Measurements from ENCODE around the gene ERF. TPM values are rescaled to one million over a fixed set of nuclear protein-coding genes. Genes with fewer than 3 reads are reported as not detected.
A peak's percentile ranks its signal among the peaks of the same experiment; 100 is the strongest.

The ERF gene
- 35.1 and 37.7 TPM in 2 replicates for total RNA-seq (2014; rRNA removed; shearing (Covaris generic))

DNA sequence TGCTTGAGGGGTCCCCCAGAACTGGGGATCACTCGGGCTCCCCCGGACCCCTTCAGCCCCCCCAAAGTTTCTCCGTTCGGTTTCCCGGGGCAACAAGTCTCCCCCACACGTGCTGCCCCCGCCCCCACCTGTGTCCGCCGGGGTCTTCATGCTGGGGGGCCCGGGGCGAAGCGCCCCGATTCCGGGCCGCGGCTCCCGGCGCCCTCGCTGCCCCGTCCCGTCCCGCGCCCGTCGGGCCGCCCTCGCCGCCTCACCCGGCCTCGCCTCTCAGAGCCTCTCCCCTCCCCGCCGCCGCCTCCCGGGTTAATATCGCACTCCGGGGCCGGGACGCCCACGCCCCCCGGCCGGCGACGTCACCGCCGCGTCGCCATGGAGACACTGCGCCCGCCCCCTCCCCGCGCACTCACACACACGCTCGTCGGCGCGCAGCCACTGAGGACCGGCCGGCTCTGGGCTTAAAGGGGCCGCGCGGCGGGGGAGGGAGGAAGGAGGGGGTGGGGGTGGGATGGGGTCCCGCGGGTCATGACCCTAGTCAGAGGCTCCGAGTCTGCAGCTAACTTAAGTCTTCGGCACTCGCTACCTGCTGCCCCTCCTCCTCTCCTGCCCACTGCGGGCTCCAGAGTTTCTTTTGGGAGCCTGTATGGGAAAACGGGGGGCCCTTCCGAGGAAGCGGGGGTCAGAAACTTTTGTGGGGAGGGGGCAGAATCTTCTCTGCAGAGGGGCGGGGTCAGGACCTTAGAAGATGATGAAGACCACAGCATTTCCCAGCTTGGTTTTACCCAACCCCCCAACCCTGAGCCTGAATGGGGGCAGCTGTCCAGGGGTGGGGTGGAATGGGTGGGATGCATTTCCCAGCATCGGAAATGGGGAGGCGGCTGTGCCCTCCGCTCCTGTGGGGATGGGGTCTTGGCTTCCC is at the start of gene ERF:
Gene ERF (minus strand): TSS at position 279 of the 916 bp plus-strand sequence. CDS start 129 bp downstream, at position 150.
- peaks cover 1% of the 10 kb centered on the region; the same call in 1 of the 2 replicates for H3K36me3 ChIP-seq
- peaks cover 6% of the 10 kb centered on the region; the same call in 1 of the 2 replicates for H3K4me1 ChIP-seq
- peak within 1 kb of the TSS; percentile 71 for H3K27ac ChIP-seq
- peak; percentile 89 to 91 for DNase-seq
- H3K27me3 ChIP-seq: no peaks in the 10 kb centered on the region
- H3K4me3 ChIP-seq: peak within 1 kb of the TSS; percentile 81
- H3K9me3 ChIP-seq (replicated peaks): no peaks in the 10 kb centered on the region

DNA sequence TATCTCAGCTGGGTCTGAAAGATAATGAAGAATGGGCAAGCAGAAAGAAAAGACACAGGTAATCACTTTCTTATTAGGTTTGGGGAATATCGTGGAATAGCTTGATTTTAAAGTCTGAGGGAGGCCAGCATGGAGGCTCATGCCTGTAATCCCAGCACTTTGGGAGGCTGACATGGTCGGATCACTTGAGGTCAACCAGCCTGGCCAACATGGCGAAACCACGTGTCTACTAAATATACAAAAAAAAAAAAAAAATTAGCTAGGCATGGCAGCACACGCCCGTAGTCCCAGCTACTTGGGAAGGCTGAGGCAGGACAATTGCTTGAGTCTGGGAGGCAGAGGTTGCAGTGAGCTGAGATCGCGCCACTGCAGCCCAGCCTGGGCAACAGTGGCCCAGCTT is 48.9 kb upstream of the ERF start:
- Histone ChIP-seq H3K36me3 (no peaks in the 10 kb centered on the region), H3K4me3 (no peak overlapping the region), H3K9me3 (replicated peaks) (no peaks in the 10 kb centered on the region), H3K27ac (no peak overlapping the region), H3K4me1 (peaks cover 7% of the 10 kb centered on the region), H3K27me3 (no peaks in the 10 kb centered on the region)
- no peak for DNase-seq

- Histone ChIP-seq H3K4me3 (peak overlapping the region; percentile 82), H3K27me3 (no peaks in the 10 kb centered on the region), H3K36me3 (no peaks in the 10 kb centered on the region), H3K27ac (peak overlapping the region; percentile 47; the same call in 1 of the 2 replicates), H3K4me1 (peaks cover 7% of the 10 kb centered on the region), H3K9me3 (replicated peaks) (no peaks in the 10 kb centered on the region)
- no peak for DNase-seq
These were observed 48.2 kb upstream of the ERF start for GRCh38 chr19:42303101-42303464.

- no peak for DNase-seq
- H3K27ac ChIP-seq: peak within 1 kb of the TSS; percentile 47
These were observed 46.8 kb upstream of the ERF start, which contains the start of gene PRR19 for GRCh38 chr19:42301646-42302203. TSS of gene PRR19 (plus strand) at chr19:42302132. CDS start at chr19:42309585, 7,453 bp downstream.

DNA sequence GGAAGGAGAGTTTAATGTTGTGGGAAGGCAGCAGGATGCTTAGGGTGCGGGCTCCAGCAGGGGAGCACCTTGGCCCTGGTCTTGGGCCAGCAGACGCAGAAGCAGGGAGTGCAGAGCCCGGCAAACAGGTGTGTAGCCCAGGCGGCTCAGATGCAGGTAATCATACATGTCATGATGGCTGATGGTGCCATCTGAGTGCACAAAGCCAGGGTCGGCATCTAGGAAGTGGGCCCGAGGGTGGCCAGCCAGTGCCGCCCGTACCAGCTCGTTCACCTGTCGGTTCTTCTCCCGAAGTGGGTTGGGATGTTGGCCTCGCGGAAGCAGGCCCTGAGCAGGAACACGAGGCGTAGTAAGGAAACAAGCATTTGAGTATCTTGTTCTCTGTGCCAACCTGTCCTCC is 42.1 kb upstream of the ERF start:
- Histone ChIP-seq H3K36me3 (peaks cover 17% of the 10 kb centered on the region; the same call in 1 of the 2 replicates), H3K4me1 (no peaks in the 10 kb centered on the region), H3K27ac (no peak overlapping the region), H3K9me3 (replicated peaks) (no peaks in the 10 kb centered on the region), H3K27me3 (no peaks in the 10 kb centered on the region), H3K4me3 (no peak overlapping the region)
- DNase-seq: no peak

More at GRCh38 chr19:42301646-42302203, 46.8 kb upstream of the ERF start, which contains the start of gene PRR19:
- Histone ChIP-seq H3K9me3 (replicated peaks) (no peaks in the 10 kb centered on the region), H3K4me1 (peaks cover 7% of the 10 kb centered on the region), H3K4me3 (peak within 1 kb of the TSS; percentile 82), H3K36me3 (no peaks in the 10 kb centered on the region), H3K27me3 (no peaks in the 10 kb centered on the region)

- H3K27ac ChIP-seq: no peak overlapping the region
- DNase-seq: peak; percentile 73 to 82
These were observed 41.0 kb upstream of the ERF start for GRCh38 chr19:42295831-42296525.

DNA sequence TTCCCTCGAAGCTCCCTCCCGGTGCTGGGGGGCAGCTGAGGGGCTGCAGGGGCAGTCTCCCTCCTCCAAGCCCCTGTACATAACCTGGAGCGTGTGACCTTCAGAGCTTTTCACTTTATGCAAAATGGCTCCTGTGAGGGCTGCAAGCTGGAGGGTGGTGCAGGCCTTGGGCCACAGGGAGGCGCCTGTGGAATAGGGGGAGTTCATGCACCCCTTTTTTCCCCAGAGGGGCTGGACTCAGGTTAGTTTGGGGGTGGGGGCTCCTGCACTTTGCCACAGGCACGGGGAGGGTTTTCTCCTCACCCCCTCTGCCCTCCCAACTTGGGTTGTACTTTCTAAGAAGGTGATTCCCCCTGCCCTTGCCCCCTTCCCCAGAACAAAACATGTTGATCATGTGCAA is 40.4 kb upstream of the ERF start:
- no peak overlapping the region for H3K27ac ChIP-seq
- H3K36me3 ChIP-seq: peaks cover 32% of the 10 kb centered on the region
- H3K27me3 ChIP-seq: no peaks in the 10 kb centered on the region
- no peak overlapping the region for H3K4me3 ChIP-seq
- no peaks in the 10 kb centered on the region for H3K9me3 ChIP-seq (replicated peaks)
- no peak for DNase-seq
- no peaks in the 10 kb centered on the region for H3K4me1 ChIP-seq

More at GRCh38 chr19:42295831-42296525, 41.0 kb upstream of the ERF start:
- Histone ChIP-seq H3K27me3 (no peaks in the 10 kb centered on the region), H3K36me3 (peaks cover 26% of the 10 kb centered on the region), H3K4me3 (no peak overlapping the region), H3K4me1 (no peaks in the 10 kb centered on the region), H3K9me3 (replicated peaks) (no peaks in the 10 kb centered on the region)

GRCh38 chr19:42294471-42295137 is 39.7 kb upstream of the ERF start:
- no peaks in the 10 kb centered on the region for H3K27me3 ChIP-seq
- no peak overlapping the region for H3K4me3 ChIP-seq
- H3K36me3 ChIP-seq: peaks cover 34% of the 10 kb centered on the region
- no peaks in the 10 kb centered on the region for H3K9me3 ChIP-seq (replicated peaks)
- no peaks in the 10 kb centered on the region for H3K4me1 ChIP-seq
- no peak overlapping the region for H3K27ac ChIP-seq
- no peak for DNase-seq

- Histone ChIP-seq H3K4me3 (no peak overlapping the region), H3K27ac (no peak overlapping the region), H3K27me3 (no peaks in the 10 kb centered on the region), H3K9me3 (replicated peaks) (no peaks in the 10 kb centered on the region), H3K4me1 (no peaks in the 10 kb centered on the region), H3K36me3 (peaks cover 38% of the 10 kb centered on the region)
- no peak for DNase-seq
These were observed 39.0 kb upstream of the ERF start for GRCh38 chr19:42293948-42294347.

GRCh38 chr19:42293540-42293939 is 38.6 kb upstream of the ERF start:
- H3K4me3 ChIP-seq: no peak overlapping the region
- no peak for DNase-seq
- H3K4me1 ChIP-seq: no peaks in the 10 kb centered on the region
- no peaks in the 10 kb centered on the region for H3K27me3 ChIP-seq
- H3K27ac ChIP-seq: no peak overlapping the region
- no peaks in the 10 kb centered on the region for H3K9me3 ChIP-seq (replicated peaks)
- peaks cover 38% of the 10 kb centered on the region for H3K36me3 ChIP-seq

DNA sequence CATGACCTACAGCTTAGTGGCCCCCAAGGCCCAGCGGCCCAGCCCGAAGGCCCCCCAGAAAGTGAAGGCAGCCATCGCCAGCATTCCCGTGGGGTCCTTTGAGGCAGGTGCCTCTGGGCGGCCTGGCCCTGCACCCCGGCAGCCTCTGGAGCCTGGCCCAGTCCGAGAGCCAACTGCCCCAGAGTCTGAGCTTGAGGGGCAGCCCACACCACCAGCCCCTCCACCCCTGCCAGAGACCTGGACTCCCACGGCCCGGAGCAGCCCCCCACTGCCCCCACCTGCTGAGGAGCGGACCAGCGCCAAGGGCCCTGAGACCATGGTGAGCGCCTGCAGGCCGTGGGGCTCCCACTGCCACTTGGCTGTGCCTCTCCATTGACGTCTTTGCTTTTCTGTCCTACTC is 38.0 kb upstream of the ERF start:
- Histone ChIP-seq H3K27ac (no peak overlapping the region), H3K4me3 (no peak overlapping the region), H3K4me1 (no peaks in the 10 kb centered on the region), H3K27me3 (no peaks in the 10 kb centered on the region), H3K9me3 (replicated peaks) (no peaks in the 10 kb centered on the region), H3K36me3 (peaks cover 40% of the 10 kb centered on the region)
- DNase-seq: no peak

- Histone ChIP-seq H3K36me3 (peaks cover 46% of the 10 kb centered on the region), H3K4me3 (no peak overlapping the region), H3K27ac (no peak overlapping the region), H3K4me1 (no peaks in the 10 kb centered on the region), H3K27me3 (no peaks in the 10 kb centered on the region), H3K9me3 (replicated peaks) (no peaks in the 10 kb centered on the region)
- DNase-seq: no peak
These were observed 37.4 kb upstream of the ERF start for GRCh38 chr19:42292042-42292960.

- H3K36me3 ChIP-seq: peaks cover 51% of the 10 kb centered on the region
- no peaks in the 10 kb centered on the region for H3K4me1 ChIP-seq
- no peak overlapping the region for H3K27ac ChIP-seq
These were observed 36.5 kb upstream of the ERF start for GRCh38 chr19:42291435-42291810.

More at GRCh38 chr19:42291435-42291810, 36.5 kb upstream of the ERF start:
- Histone ChIP-seq H3K4me3 (no peak overlapping the region), H3K9me3 (replicated peaks) (no peaks in the 10 kb centered on the region), H3K27me3 (no peaks in the 10 kb centered on the region)
- no peak for DNase-seq

All from SJCRH30 (cell line).